ENCODE results near the gene SH3GLB1. TPM values are rescaled to one million over a fixed set of nuclear protein-coding genes. Genes with fewer than 3 reads are reported as not detected.
"Not testable (repeated sequence)": the region's sequence is repeated elsewhere in the genome, so short reads cannot be mapped to it uniquely, and the experiment has no call there.

Gene SH3GLB1
- total RNA-seq = 10 to 100 TPM; 50.8 to 67.0 (median 56.7) TPM
- 10 to 100 TPM; 47.3 to 91.8 (median 79.9) TPM for polyA plus RNA-seq

- Histone ChIP-seq H3K36me3 (no peaks in the 10 kb centered on the region), H3K27ac (peak within 1 kb of the TSS; percentile 93 to 98 (median 98)), H3K9me3 (no peaks in the 10 kb centered on the region), H3K4me1 (peaks cover 0 to 43% (median 39%) of the 10 kb centered on the region in 4 donors), H3K27me3 (no peaks in the 10 kb centered on the region), H3K4me3 (peak within 1 kb of the TSS; percentile 71 to 93 (median 83))
- peak; percentile 84 to 91 (median 88) for TF ChIP-seq POLR2AphosphoS5 (IDR thresholded peaks at IDR 0.05)
- peak; percentile 35 to 53 for TF ChIP-seq POLR2A (IDR thresholded peaks at IDR 0.05)
- peak; percentile 47 to 91 (median 77) for TF ChIP-seq CTCF (IDR thresholded peaks at IDR 0.05)
- TF ChIP-seq EP300 (IDR thresholded peaks at IDR 0.05) = no peak
- intact Hi-C loops (cut with DNase I) = loop anchor here (10.0 kb wide), 4 partner anchors 200 to 310 kb away; partner anchors contain the start of genes HS2ST1, ODF2L and SELENOF
- 0% methylated on average over 71 of the region's 71 CpGs for WGBS, 2 donors
- DNase-seq = peak; percentile 92
Measured at GRCh38 chr1:86704458-86704971, at the start of gene SH3GLB1. SH3GLB1 (plus strand) TSS chr1:86704576; CDS start chr1:86704900, 324 bp downstream.

GRCh38 chr1:86658381-86658780 lies 46.0 kb upstream of the SH3GLB1 start:
- H3K9me3 ChIP-seq; H3K4me1 ChIP-seq; H3K4me3 ChIP-seq; DNase-seq; H3K27ac ChIP-seq; H3K36me3 ChIP-seq; H3K27me3 ChIP-seq; intact Hi-C loops (cut with DNase I): not testable (repeated sequence)
- 86 to 89% methylated on average over 7 of the region's 7 CpGs for WGBS, 2 donors

- Histone ChIP-seq H3K27me3 (no peaks in the 10 kb centered on the region), H3K4me1 (no peaks in the 10 kb centered on the region), H3K9me3 (no peaks in the 10 kb centered on the region), H3K27ac (no peak overlapping the region), H3K36me3 (no peaks in the 10 kb centered on the region), H3K4me3 (no peak overlapping the region)
- 89 to 91% methylated on average over 4 of the region's 4 CpGs for WGBS, 2 donors
- TF ChIP-seq POLR2AphosphoS5 (IDR thresholded peaks at IDR 0.05) (no peak), CTCF (IDR thresholded peaks at IDR 0.05) (no peak), EP300 (IDR thresholded peaks at IDR 0.05) (no peak), POLR2A (IDR thresholded peaks at IDR 0.05) (no peak)
- no peak for DNase-seq
- intact Hi-C loops (cut with DNase I) = no loop called here
Measured at GRCh38 chr1:86666368-86666767, 38.0 kb upstream of the SH3GLB1 start.

GRCh38 chr1:86687595-86687994 lies 16.8 kb upstream of the SH3GLB1 start:
- H3K9me3 ChIP-seq = no peaks in the 10 kb centered on the region
- H3K4me1 ChIP-seq = peaks cover 0 to 6% (median 0%) of the 10 kb centered on the region in 4 donors
- no peak for DNase-seq
- H3K36me3 ChIP-seq = no peaks in the 10 kb centered on the region
- intact Hi-C loops (cut with DNase I) = no loop called here
- WGBS, 2 donors = 93 to 97% methylated on average over 1 of the region's 1 CpG
- H3K27ac ChIP-seq = no peak overlapping the region
- TF ChIP-seq CTCF (IDR thresholded peaks at IDR 0.05) (no peak), POLR2A (IDR thresholded peaks at IDR 0.05) (no peak), EP300 (IDR thresholded peaks at IDR 0.05) (no peak), POLR2AphosphoS5 (IDR thresholded peaks at IDR 0.05) (no peak)
- no peaks in the 10 kb centered on the region for H3K27me3 ChIP-seq
- H3K4me3 ChIP-seq = no peak overlapping the region

- Histone ChIP-seq H3K27me3 (no peaks in the 10 kb centered on the region), H3K4me3 (no peak overlapping the region), H3K36me3 (no peaks in the 10 kb centered on the region), H3K4me1 (no peaks in the 10 kb centered on the region), H3K27ac (no peak overlapping the region), H3K9me3 (no peaks in the 10 kb centered on the region)
- WGBS, 2 donors = 67 to 72% methylated on average over 6 of the region's 6 CpGs
- intact Hi-C loops (cut with DNase I) = no loop called here
- TF ChIP-seq POLR2AphosphoS5 (IDR thresholded peaks at IDR 0.05) = no peak
- TF ChIP-seq POLR2A (IDR thresholded peaks at IDR 0.05) = no peak
- TF ChIP-seq EP300 (IDR thresholded peaks at IDR 0.05) = no peak
- no peak for DNase-seq
Measured at GRCh38 chr1:86692641-86693040, 11.7 kb upstream of the SH3GLB1 start.

- Histone ChIP-seq H3K36me3 (no peaks in the 10 kb centered on the region), H3K27ac (no peak overlapping the region), H3K9me3 (no peaks in the 10 kb centered on the region), H3K27me3 (no peaks in the 10 kb centered on the region), H3K4me1 (no peaks in the 10 kb centered on the region), H3K4me3 (no peak overlapping the region)
- WGBS, 2 donors = 36 to 76% methylated on average over 2 of the region's 2 CpGs
- DNase-seq = no peak
- intact Hi-C loops (cut with DNase I) = no loop called here
- TF ChIP-seq POLR2AphosphoS5 (IDR thresholded peaks at IDR 0.05) (no peak), CTCF (IDR thresholded peaks at IDR 0.05) (no peak), POLR2A (IDR thresholded peaks at IDR 0.05) (no peak), EP300 (IDR thresholded peaks at IDR 0.05) (no peak)
Measured at GRCh38 chr1:86695400-86695799, 9.0 kb upstream of the SH3GLB1 start.
